Ovary (tissue), 3 donors: ENCODE results near the gene GNAI1.

Experiments
- POLR2A ChIP-seq: fragments of 450-650 bp; IDR thresholded peaks from one replicate; pipeline ENCODE4 v1.6.1; 2017; ENCODE audit warnings: antibody characterized with exemption, mild to moderate bottlenecking, moderate library complexity
- TF ChIP-seq, protein P1 (sequence below), 3 donors: fragments of 450-650 bp in 2 of 3; fragments of 200-600 bp in 1 of 3; IDR thresholded peaks; one replicate each; pipeline versions ENCODE4 v1.5.1 to v1.8.0; 2016 to 2022; ENCODE audit warnings: antibody characterized with exemption in 3 of 3, mild to moderate bottlenecking in 1 of 3
- donor health status: DM: no; HTN: no; CAD: no.

GRCh38 chr7:80199051-80199450 lies 64.4 kb downstream of the GNAI1 start:
- TF ChIP-seq POLR2A: no peak
- TF ChIP-seq, protein P1, sequence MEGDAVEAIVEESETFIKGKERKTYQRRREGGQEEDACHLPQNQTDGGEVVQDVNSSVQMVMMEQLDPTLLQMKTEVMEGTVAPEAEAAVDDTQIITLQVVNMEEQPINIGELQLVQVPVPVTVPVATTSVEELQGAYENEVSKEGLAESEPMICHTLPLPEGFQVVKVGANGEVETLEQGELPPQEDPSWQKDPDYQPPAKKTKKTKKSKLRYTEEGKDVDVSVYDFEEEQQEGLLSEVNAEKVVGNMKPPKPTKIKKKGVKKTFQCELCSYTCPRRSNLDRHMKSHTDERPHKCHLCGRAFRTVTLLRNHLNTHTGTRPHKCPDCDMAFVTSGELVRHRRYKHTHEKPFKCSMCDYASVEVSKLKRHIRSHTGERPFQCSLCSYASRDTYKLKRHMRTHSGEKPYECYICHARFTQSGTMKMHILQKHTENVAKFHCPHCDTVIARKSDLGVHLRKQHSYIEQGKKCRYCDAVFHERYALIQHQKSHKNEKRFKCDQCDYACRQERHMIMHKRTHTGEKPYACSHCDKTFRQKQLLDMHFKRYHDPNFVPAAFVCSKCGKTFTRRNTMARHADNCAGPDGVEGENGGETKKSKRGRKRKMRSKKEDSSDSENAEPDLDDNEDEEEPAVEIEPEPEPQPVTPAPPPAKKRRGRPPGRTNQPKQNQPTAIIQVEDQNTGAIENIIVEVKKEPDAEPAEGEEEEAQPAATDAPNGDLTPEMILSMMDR (IDR thresholded peaks at IDR 0.05): no peak
